ENCODE measurements around the gene USB1.

DNA sequence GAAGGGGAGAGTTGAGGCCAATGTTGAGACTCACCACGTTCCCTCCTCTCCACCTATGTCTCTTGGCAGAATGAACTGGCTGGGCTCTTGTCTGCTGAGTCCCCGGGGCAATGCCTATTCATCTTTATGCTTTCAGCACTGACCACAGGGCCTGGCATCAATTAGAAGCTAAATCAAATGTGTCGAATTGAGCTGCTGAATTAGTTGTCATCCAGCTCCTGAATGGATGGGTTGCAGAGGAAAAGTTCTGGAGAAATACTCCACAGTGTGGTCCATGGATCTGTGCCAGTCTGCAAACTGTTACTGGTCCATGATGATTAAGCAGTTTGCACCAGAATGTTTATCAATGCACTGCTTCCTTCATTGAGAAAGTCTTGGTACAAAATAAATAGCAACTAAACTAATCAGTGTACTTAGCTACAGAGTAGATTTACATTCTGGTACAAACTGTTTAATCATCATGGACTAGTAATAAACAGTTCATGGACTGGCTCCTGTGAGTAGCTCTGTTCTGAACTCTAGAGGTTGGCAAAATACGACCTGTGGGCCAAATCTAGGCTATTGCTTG, 34.9 kb upstream of the USB1 start:
- TF ChIP-seq, protein P1, sequence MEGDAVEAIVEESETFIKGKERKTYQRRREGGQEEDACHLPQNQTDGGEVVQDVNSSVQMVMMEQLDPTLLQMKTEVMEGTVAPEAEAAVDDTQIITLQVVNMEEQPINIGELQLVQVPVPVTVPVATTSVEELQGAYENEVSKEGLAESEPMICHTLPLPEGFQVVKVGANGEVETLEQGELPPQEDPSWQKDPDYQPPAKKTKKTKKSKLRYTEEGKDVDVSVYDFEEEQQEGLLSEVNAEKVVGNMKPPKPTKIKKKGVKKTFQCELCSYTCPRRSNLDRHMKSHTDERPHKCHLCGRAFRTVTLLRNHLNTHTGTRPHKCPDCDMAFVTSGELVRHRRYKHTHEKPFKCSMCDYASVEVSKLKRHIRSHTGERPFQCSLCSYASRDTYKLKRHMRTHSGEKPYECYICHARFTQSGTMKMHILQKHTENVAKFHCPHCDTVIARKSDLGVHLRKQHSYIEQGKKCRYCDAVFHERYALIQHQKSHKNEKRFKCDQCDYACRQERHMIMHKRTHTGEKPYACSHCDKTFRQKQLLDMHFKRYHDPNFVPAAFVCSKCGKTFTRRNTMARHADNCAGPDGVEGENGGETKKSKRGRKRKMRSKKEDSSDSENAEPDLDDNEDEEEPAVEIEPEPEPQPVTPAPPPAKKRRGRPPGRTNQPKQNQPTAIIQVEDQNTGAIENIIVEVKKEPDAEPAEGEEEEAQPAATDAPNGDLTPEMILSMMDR (conservative IDR thresholded peaks at IDR 0.05; ENCODE audit: low read depth, low read length) = no peak
- TF ChIP-seq EZH2 (IDR thresholded peaks at IDR 0.05; ENCODE audit: borderline replicate concordance, low read depth, low read length, poor library complexity, severe bottlenecking) = no peak
